ENCODE results near the gene NRF1. TPM values are rescaled to one million over a fixed set of nuclear protein-coding genes. Genes with fewer than 3 reads are reported as not detected.
A peak's percentile ranks its signal among the peaks of the same experiment; 100 is the strongest.

Gene NRF1
- total RNA-seq, 1 donor from 2014 or later, result 9.1 TPM

- ATAC-seq, result peak; percentile 13
Observed at GRCh38 chr7:129804111-129804889, 192.8 kb downstream of the NRF1 start.

GRCh38 chr7:129804890-129805719 lies 193.6 kb downstream of the NRF1 start:
- peak; percentile 32 for ATAC-seq

Other genes starting within 250 kb of the NRF1 start
- 3.4 TPM for gene STRIP2, start 177.3 kb upstream of the NRF1 start, total RNA-seq
- not detected for gene SMKR1, start 109.2 kb upstream of the NRF1 start, total RNA-seq

Data from esophagus mucosa (tissue), 1 donor.